MCF 10A (cell line): ENCODE data around the gene BACH1. TPM values are rescaled to one million over a fixed set of nuclear protein-coding genes. Genes with fewer than 3 reads are reported as not detected.

Experiments
- BruUV-seq: library from RNA; stranded (reverse); fragments of 400-500 nt; replicated peaks from 2 replicates; lab custom pipeline; 2021; lab: Mats Ljungman, UMichigan
- CTCF ChIA-PET: fragments of 300-600 bp; sonication (Branson Sonifier 250); formaldehyde crosslinking; extraction: SDS; loops from one replicate; lab custom pipeline; 2021; ENCODE audit warnings: antibody characterized with exemption, inconsistent platforms; lab: Yijun Ruan, JAX
- POLR2A ChIA-PET: fragments of 300-600, 350-650 bp; sonication (Branson Sonifier 250); formaldehyde crosslinking; extraction: SDS; loops from one replicate; lab custom pipeline; 2020; ENCODE audit warnings: antibody characterized with exemption, inconsistent platforms; lab: Yijun Ruan, JAX
- DNase-seq: peaks from one replicate; pipeline ENCODE4 v3.0.0-alpha.2; 2018; ENCODE audit not compliant: unreplicated experiment
- H3K27ac Mint-ChIP-seq: one replicate; pipeline ENCODE4 v1.8.0; 2022; ENCODE audit warnings: mild to moderate bottlenecking, low read depth, mixed read lengths; ENCODE audit not compliant: unreplicated experiment
- H3K27me3 Mint-ChIP-seq: one replicate; pipeline ENCODE4 v1.8.0; 2022; ENCODE audit warnings: mixed read lengths; ENCODE audit not compliant: insufficient read depth, unreplicated experiment
- H3K36me3 Mint-ChIP-seq: one replicate; pipeline ENCODE4 v1.8.0; 2022; ENCODE audit warnings: mild to moderate bottlenecking, moderate library complexity, mixed read lengths; ENCODE audit not compliant: insufficient read depth, unreplicated experiment
- H3K4me1 Mint-ChIP-seq: one replicate; pipeline ENCODE4 v1.8.0; 2022; ENCODE audit warnings: mixed read lengths; ENCODE audit not compliant: insufficient read depth, unreplicated experiment
- H3K4me3 Mint-ChIP-seq: one replicate; pipeline ENCODE4 v1.8.0; 2022; ENCODE audit warnings: mild to moderate bottlenecking, moderate library complexity, mixed read lengths; ENCODE audit not compliant: unreplicated experiment
- H3K9me3 Mint-ChIP-seq: one replicate; pipeline ENCODE4 v1.8.0; 2022; ENCODE audit warnings: mixed read lengths; ENCODE audit not compliant: unreplicated experiment
- intact Hi-C: fragments of 100-400 bp; cut with micrococcal nuclease; formaldehyde crosslinking; loops from 2 replicates; pipeline ENCODE4 v1.14.1; 2022
- total RNA-seq: library from RNA; stranded (reverse); gene quantifications from 2 replicates; pipeline ENCODE4 v1.2.3, GENCODE V29; 2022
- TF ChIP-seq, protein P1 (sequence below): fragments of 200-600 bp; IDR thresholded peaks from one replicate; pipeline ENCODE4 v1.8.0; 2022; ENCODE audit warnings: antibody characterized with exemption, mild to moderate bottlenecking; ENCODE audit not compliant: unreplicated experiment

BACH1 gene
- total RNA-seq, 1 experiment from 2014 or later, result 69.3 TPM

DNA sequence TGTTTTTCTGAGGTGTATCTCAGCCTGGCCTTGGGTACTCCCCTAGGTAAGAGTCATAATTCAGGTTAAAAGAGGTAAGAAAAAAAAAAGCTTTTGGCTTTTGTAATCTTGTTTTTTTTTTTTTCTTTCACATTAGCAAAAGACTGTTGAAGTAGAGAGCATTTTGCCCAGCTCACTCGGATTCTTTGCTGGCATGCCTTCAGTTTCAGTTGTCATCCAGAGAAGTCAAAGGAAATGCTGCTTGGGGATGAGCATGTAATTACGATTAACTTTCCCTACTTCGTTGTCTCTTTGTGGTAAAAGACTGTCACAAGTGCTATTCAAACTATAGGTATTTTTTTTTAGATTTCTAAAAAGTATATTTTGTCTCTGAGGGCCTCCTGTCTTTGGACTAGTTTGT lies 6.3 kb downstream of the BACH1 start:
- Mint-ChIP-seq H3K4me3 (no peak overlapping the region), H3K36me3 (peaks cover 19% of the 10 kb centered on the region), H3K9me3 (no peaks in the 10 kb centered on the region), H3K27ac (peak overlapping the region; percentile 67), H3K27me3 (no peaks in the 10 kb centered on the region), H3K4me1 (peaks cover 48% of the 10 kb centered on the region)
- ChIA-PET POLR2A (interaction anchor here (0.6 to 10.8 kb wide), 9 partner anchors 11 to 231 kb away, joined by 3 to 256 read pairs (median 57); partner anchors contain the start of gene CCT8), CTCF (interaction anchor here (0.6 to 0.8 kb wide), 2 partner anchors 35 to 215 kb away, joined by 3 to 4 read pairs; no protein-coding TSS in a partner anchor)
- intact Hi-C loops, result no loop called here
- TF ChIP-seq, protein P1, sequence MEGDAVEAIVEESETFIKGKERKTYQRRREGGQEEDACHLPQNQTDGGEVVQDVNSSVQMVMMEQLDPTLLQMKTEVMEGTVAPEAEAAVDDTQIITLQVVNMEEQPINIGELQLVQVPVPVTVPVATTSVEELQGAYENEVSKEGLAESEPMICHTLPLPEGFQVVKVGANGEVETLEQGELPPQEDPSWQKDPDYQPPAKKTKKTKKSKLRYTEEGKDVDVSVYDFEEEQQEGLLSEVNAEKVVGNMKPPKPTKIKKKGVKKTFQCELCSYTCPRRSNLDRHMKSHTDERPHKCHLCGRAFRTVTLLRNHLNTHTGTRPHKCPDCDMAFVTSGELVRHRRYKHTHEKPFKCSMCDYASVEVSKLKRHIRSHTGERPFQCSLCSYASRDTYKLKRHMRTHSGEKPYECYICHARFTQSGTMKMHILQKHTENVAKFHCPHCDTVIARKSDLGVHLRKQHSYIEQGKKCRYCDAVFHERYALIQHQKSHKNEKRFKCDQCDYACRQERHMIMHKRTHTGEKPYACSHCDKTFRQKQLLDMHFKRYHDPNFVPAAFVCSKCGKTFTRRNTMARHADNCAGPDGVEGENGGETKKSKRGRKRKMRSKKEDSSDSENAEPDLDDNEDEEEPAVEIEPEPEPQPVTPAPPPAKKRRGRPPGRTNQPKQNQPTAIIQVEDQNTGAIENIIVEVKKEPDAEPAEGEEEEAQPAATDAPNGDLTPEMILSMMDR, result no peak
- no TSS peak for BruUV-seq
- no peak for DNase-seq

DNA sequence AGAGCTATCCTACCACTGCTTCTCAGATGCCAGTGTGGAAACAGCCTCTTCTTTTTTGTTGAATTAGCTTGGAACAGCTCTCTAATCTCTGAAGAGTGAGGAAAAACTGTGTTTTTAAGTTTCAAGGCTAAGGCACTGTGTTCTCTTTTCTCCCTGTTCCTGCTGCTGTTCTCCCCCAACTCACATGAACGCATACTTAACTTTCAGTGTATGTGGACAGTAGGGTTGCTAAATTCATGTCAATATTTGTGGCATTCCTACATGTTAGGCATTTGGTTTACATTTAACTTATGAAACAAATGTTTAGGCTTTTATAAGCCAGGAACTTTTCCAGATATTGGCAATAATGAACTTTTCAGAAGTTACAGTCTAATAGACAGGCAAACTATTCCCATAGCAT lies 6.8 kb downstream of the BACH1 start:
- DNase-seq, result no peak
- Mint-ChIP-seq H3K27me3 (no peaks in the 10 kb centered on the region), H3K4me1 (peaks cover 48% of the 10 kb centered on the region), H3K4me3 (no peak overlapping the region), H3K36me3 (peaks cover 18% of the 10 kb centered on the region), H3K27ac (peak overlapping the region; percentile 46), H3K9me3 (peaks cover 4% of the 10 kb centered on the region)
- CTCF ChIA-PET, result interaction anchor here (0.6 to 0.8 kb wide), 3 partner anchors 13 to 215 kb away, joined by 3 to 4 read pairs (median 3); no protein-coding TSS in a partner anchor
- BruUV-seq, result no TSS peak
- intact Hi-C loops, result no loop called here
- TF ChIP-seq, protein P1, result no peak
- POLR2A ChIA-PET, result interaction anchor here (0.6 to 10.8 kb wide), 7 partner anchors 10 to 225 kb away, joined by 3 to 256 read pairs (median 4); no protein-coding TSS in a partner anchor

DNA sequence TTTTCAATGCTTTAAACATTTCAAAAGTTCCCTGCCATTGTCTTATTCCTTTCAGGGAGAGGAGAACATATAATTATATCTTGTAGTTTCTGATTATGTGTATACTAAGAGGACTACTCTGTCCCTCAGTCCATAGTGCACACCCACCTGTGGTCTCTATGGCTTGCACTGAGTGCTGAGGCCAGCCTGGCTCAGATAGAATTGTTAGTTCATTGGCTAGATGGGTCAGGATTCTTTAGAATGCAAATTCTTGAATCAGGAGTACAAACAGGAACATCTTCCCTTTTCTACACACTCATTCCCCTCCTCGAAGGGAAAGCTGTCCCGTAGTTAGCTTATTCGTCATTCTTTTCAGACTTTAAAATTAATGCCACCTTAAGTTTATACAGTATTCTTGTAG lies 8.2 kb downstream of the BACH1 start:
- H3K27me3 Mint-ChIP-seq, result no peaks in the 10 kb centered on the region
- TF ChIP-seq, protein P1, result no peak
- CTCF ChIA-PET, result interaction anchor here (0.7 to 1.0 kb wide), 2 partner anchors 12 to 35 kb away, joined by 4 read pairs; no protein-coding TSS in a partner anchor
- H3K4me1 Mint-ChIP-seq, result peaks cover 41% of the 10 kb centered on the region
- H3K36me3 Mint-ChIP-seq, result peaks cover 20% of the 10 kb centered on the region
- DNase-seq, result no peak
- peaks cover 8% of the 10 kb centered on the region for H3K9me3 Mint-ChIP-seq
- peak overlapping the region; percentile 46 for H3K27ac Mint-ChIP-seq
- POLR2A ChIA-PET, result interaction anchor here (0.8 to 1.7 kb wide), 4 partner anchors 36 to 233 kb away, joined by 3 to 5 read pairs (median 4); no protein-coding TSS in a partner anchor
- BruUV-seq, result no TSS peak
- intact Hi-C loops, result no loop called here
- H3K4me3 Mint-ChIP-seq, result no peak overlapping the region

DNA sequence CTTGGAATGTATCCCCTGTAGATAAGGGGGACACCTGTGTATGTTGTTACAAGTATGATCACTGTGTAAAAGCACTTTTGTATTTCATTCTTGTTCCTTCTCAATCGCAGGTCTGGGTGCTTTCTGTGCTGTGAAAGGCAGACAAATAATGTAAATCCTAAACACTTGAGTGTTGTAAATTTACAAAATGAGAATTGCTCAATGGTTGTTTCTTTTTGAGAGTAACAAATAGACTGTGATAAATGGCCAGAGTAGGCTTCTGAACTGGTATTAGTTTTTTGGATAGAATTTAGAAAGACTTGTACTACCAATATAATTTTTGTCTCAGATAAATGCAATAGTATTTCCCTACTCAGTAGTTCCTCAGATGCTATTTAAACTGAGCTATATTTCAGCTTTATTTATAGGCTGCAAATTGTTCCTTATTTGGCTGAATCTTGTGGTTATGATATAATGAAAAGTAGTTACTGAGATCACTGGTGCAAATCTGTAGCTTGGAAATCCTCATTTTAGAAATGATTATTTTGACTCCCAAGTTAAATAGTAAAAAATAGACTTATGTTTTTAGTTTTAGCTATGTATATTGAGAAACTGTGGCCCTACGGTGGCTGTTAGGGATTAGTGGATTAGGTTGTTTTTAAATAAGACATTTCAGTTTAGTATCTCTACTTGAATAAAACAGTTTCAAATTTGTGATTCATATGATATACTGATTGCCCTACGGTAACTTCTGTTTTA lies 9.2 kb downstream of the BACH1 start:
- no peak for DNase-seq
- no peak overlapping the region for H3K4me3 Mint-ChIP-seq
- ChIA-PET POLR2A (interaction anchor here (0.8 to 1.7 kb wide), 8 partner anchors 12 to 234 kb away, joined by 3 to 5 read pairs (median 3); no protein-coding TSS in a partner anchor), CTCF (interaction anchor here (0.6 to 1.0 kb wide), 3 partner anchors 11 to 1915 kb away, joined by 3 to 4 read pairs (median 4); no protein-coding TSS in a partner anchor)
- no peaks in the 10 kb centered on the region for H3K27me3 Mint-ChIP-seq
- BruUV-seq, result no TSS peak
- H3K36me3 Mint-ChIP-seq, result peaks cover 20% of the 10 kb centered on the region
- intact Hi-C loops, result no loop called here
- H3K9me3 Mint-ChIP-seq, result peaks cover 8% of the 10 kb centered on the region
- peaks cover 32% of the 10 kb centered on the region for H3K4me1 Mint-ChIP-seq
- peak overlapping the region; percentile 46 for H3K27ac Mint-ChIP-seq
- TF ChIP-seq, protein P1, result no peak
